BE2C (cell line): ENCODE results near the gene AUP1.

Experiments
- DNase-seq: peaks from one replicate; pipeline ENCODE4 v3.0.0-alpha.2; 2020
- H3K27me3 ChIP-seq: fragments of 250-450 bp; sonication (Bioruptor Pico); 2 replicates; pipeline ENCODE4 v1.5.1; 2020; ENCODE audit warnings: mild to moderate bottlenecking
- H3K36me3 ChIP-seq: fragments of 250-450 bp; sonication (Bioruptor Pico); 2 replicates; pipeline ENCODE4 v1.5.1; 2020; ENCODE audit warnings: mild to moderate bottlenecking
- H3K4me1 ChIP-seq: fragments of 250-450 bp; sonication (Bioruptor Pico); 2 replicates; pipeline ENCODE4 v1.5.1; 2020
- H3K4me3 ChIP-seq: 2 replicates; pipeline ENCODE4 v1.5.1; 2011; ENCODE audit warnings: low read depth, low read length
- H3K9me3 ChIP-seq: fragments of 250-450 bp; sonication (Bioruptor Pico); 2 replicates; pipeline ENCODE4 v1.5.1; 2020
- TF ChIP-seq, protein P1 (sequence below): IDR thresholded peaks from 2 replicates; pipeline ENCODE4 v1.5.1; 2012; ENCODE audit warnings: mild to moderate bottlenecking, low read depth, low read length

Gene AUP1

DNA sequence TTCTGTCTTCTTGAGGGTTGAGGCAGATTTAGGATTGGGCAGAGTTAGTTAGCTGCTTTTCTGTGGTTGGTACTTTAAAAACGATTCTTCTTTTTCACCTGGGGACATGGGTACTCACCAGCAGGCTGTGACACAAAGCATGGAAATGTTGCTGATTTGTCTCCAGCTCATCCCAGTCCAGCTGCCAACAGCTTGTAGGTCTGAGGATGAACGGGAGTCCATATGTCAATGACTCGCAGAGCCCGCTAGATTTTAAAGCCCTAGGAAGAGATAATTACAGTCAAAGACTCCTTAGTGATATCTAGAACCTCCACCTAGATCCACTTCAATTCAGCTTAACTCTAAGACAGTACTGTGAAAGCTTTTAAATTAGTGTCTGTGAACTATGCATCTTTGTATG lies 45.8 kb upstream of the AUP1 start:
- Histone ChIP-seq H3K27me3 (no peaks in the 10 kb centered on the region), H3K4me1 (no peaks in the 10 kb centered on the region), H3K9me3 (no peaks in the 10 kb centered on the region), H3K4me3 (no peak overlapping the region), H3K36me3 (no peaks in the 10 kb centered on the region)
- TF ChIP-seq, protein P1, sequence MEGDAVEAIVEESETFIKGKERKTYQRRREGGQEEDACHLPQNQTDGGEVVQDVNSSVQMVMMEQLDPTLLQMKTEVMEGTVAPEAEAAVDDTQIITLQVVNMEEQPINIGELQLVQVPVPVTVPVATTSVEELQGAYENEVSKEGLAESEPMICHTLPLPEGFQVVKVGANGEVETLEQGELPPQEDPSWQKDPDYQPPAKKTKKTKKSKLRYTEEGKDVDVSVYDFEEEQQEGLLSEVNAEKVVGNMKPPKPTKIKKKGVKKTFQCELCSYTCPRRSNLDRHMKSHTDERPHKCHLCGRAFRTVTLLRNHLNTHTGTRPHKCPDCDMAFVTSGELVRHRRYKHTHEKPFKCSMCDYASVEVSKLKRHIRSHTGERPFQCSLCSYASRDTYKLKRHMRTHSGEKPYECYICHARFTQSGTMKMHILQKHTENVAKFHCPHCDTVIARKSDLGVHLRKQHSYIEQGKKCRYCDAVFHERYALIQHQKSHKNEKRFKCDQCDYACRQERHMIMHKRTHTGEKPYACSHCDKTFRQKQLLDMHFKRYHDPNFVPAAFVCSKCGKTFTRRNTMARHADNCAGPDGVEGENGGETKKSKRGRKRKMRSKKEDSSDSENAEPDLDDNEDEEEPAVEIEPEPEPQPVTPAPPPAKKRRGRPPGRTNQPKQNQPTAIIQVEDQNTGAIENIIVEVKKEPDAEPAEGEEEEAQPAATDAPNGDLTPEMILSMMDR, result no peak
- no peak for DNase-seq

DNA sequence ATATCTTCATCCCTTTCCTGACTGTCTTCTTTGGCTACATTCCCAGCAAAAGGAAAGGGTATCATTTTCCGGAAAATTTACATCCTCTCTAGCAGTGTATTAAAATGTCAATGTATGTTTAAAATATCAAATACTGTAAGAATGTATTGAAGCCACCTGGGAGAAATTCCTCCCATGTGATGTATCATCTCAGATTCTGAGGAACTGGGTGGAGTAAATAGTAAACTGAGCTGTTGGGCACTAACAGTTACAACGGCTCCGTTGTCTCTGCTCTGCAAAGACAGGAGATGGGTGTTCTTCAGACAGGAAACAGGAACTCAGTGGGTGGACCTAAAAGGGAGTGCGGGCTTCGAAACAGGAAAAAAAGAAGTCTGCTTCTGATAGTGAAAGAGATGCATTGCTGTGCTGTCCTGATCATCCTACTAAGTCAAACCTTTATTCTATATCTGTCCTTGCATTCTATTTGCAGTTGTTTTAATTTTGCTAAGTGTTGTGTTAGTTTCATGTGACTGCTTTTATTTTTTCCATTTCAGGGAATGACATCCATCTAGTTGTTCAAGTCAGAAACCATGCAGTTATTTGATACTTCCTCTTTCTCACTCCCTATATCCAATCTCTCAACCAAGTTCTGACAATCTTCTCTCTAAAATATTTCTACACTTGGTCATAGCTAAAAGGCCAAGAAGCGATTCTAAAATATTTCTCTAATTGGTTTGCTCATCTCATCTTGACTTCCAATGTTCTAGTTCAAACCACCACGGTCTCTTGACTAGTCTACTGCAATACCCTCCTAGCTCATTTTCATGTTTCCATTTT lies 44.4 kb upstream of the AUP1 start:
- TF ChIP-seq, protein P1, result no peak
- no peak overlapping the region for H3K4me3 ChIP-seq
- H3K4me1 ChIP-seq, result no peaks in the 10 kb centered on the region
- no peaks in the 10 kb centered on the region for H3K9me3 ChIP-seq
- H3K27me3 ChIP-seq, result no peaks in the 10 kb centered on the region
- no peak for DNase-seq
- H3K36me3 ChIP-seq, result no peaks in the 10 kb centered on the region

- Histone ChIP-seq H3K9me3 (no peaks in the 10 kb centered on the region), H3K4me3 (no peak overlapping the region), H3K4me1 (no peaks in the 10 kb centered on the region), H3K36me3 (no peaks in the 10 kb centered on the region), H3K27me3 (no peaks in the 10 kb centered on the region)
- no peak for DNase-seq
- TF ChIP-seq, protein P1, result no peak
Measured at GRCh38 chr2:74572178-74572925, 42.8 kb upstream of the AUP1 start.

- Histone ChIP-seq H3K36me3 (no peaks in the 10 kb centered on the region), H3K27me3 (no peaks in the 10 kb centered on the region), H3K9me3 (no peaks in the 10 kb centered on the region), H3K4me1 (no peaks in the 10 kb centered on the region), H3K4me3 (no peak overlapping the region)
- TF ChIP-seq, protein P1, result no peak
- DNase-seq, result no peak
Measured at GRCh38 chr2:74571058-74571457, 41.6 kb upstream of the AUP1 start.

DNA sequence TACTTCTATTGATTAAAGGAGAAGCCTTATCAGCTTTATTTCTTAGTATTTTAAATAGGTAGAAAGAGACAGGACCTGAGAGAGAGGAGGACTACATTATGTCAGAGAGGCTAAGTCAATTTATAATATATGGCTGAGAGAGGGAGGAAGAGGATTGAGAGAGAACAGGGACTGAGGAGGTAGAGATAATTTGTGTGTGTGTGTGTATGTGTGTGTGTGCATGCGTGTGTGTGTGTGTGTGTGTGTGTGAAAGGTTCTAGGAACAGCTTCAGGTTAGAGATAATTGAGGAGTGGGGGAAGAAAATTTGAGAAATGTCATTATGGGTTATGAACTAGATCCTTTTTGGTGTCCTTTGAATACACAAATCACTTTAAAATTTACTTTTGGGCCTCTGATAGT lies 40.2 kb upstream of the AUP1 start:
- no peaks in the 10 kb centered on the region for H3K36me3 ChIP-seq
- TF ChIP-seq, protein P1, result no peak
- no peak for DNase-seq
- no peaks in the 10 kb centered on the region for H3K4me1 ChIP-seq
- H3K4me3 ChIP-seq, result no peak overlapping the region
- H3K27me3 ChIP-seq, result no peaks in the 10 kb centered on the region
- no peaks in the 10 kb centered on the region for H3K9me3 ChIP-seq

- Histone ChIP-seq H3K4me1 (no peaks in the 10 kb centered on the region), H3K36me3 (no peaks in the 10 kb centered on the region), H3K27me3 (no peaks in the 10 kb centered on the region), H3K9me3 (no peaks in the 10 kb centered on the region), H3K4me3 (no peak overlapping the region)
- no peak for DNase-seq
- TF ChIP-seq, protein P1, result no peak
Measured at GRCh38 chr2:74567881-74568280, 38.4 kb upstream of the AUP1 start.
